Ishikawa (cell line): ENCODE measurements around the gene RGSL1.

Experiments used
- CEBPB ChIP-seq: IDR thresholded peaks from 2 replicates; pipeline ENCODE4 v1.6.1; 2012
- EGR1 ChIP-seq: IDR thresholded peaks from 2 replicates; pipeline ENCODE4 v1.6.1; 2012
- FOXM1 ChIP-seq: IDR thresholded peaks from 2 replicates; pipeline ENCODE4 v1.6.1; 2012; ENCODE audit warnings: low read depth, borderline replicate concordance
- MAX ChIP-seq: IDR thresholded peaks from 2 replicates; pipeline ENCODE4 v1.6.1; 2012
- RAD21 ChIP-seq: IDR thresholded peaks from 2 replicates; pipeline ENCODE4 v1.6.1; 2012; ENCODE audit warnings: low read depth
- REST ChIP-seq: IDR thresholded peaks from 2 replicates; pipeline ENCODE4 v1.6.1; 2012; ENCODE audit warnings: low read depth, mild to moderate bottlenecking
- USF1 ChIP-seq: IDR thresholded peaks from 2 replicates; pipeline ENCODE4 v1.6.1; 2012
- YY1 ChIP-seq: IDR thresholded peaks from 2 replicates; pipeline ENCODE4 v1.6.1; 2012; ENCODE audit warnings: low read depth
- ZBTB7A ChIP-seq: IDR thresholded peaks from 2 replicates; pipeline ENCODE4 v1.6.1; 2012; ENCODE audit warnings: low read depth

- TF ChIP-seq REST (no peak), EGR1 (no peak), ZBTB7A (no peak), YY1 (no peak), FOXM1 (no peak), MAX (no peak), RAD21 (no peak), USF1 (no peak), CEBPB (no peak)
Measured at GRCh38 chr1:182406012-182406411, 43.9 kb upstream of the RGSL1 start.
